Fibroblast of the conjunctiva (primary cell): Measurements from ENCODE around the gene MSMO1.
"Not testable (repeated sequence)": the region's sequence is repeated elsewhere in the genome, so short reads cannot be mapped to it uniquely, and the experiment has no call there.

ENCODE experiments used
- DNase-seq: peaks from one replicate; pipeline ENCODE4 v3.0.0-alpha.2; 2010; ENCODE audit warnings: low read depth

MSMO1 gene

GRCh38 chr4:165327211-165328100 lies at the start of gene MSMO1:
TSS of gene MSMO1 (plus strand) at chr4:165327669. CDS start at chr4:165333371, 5,702 bp downstream.
- peak; percentile 98 for DNase-seq

- DNase-seq, result not testable (repeated sequence)
These were observed 47.9 kb upstream of the MSMO1 start for GRCh38 chr4:165279531-165279930.

- DNase-seq, result not testable (repeated sequence)
These were observed 42.8 kb upstream of the MSMO1 start for GRCh38 chr4:165284697-165285096.

GRCh38 chr4:165286619-165287340 lies 40.7 kb upstream of the MSMO1 start:
- not testable (repeated sequence) for DNase-seq

GRCh38 chr4:165288226-165288625 lies 39.2 kb upstream of the MSMO1 start:
- DNase-seq, result no peak

GRCh38 chr4:165288639-165289422 lies 38.6 kb upstream of the MSMO1 start:
- peak; percentile 46 for DNase-seq

GRCh38 chr4:165289423-165289785 lies 38.1 kb upstream of the MSMO1 start:
- DNase-seq, result no peak

- no peak for DNase-seq
These were observed 34.4 kb upstream of the MSMO1 start for GRCh38 chr4:165293061-165293460.

- no peak for DNase-seq
These were observed 33.4 kb upstream of the MSMO1 start for GRCh38 chr4:165293927-165294649.

GRCh38 chr4:165294907-165295306 lies 32.6 kb upstream of the MSMO1 start:
- DNase-seq, result no peak

- no peak for DNase-seq
These were observed 29.8 kb upstream of the MSMO1 start for GRCh38 chr4:165297626-165298025.

- no peak for DNase-seq
These were observed 27.9 kb upstream of the MSMO1 start for GRCh38 chr4:165299399-165300060.

GRCh38 chr4:165301833-165302232 lies 25.6 kb upstream of the MSMO1 start:
- DNase-seq, result no peak

GRCh38 chr4:165302658-165303057 lies 24.8 kb upstream of the MSMO1 start:
- DNase-seq, result no peak

- DNase-seq, result no peak
These were observed 19.3 kb upstream of the MSMO1 start for GRCh38 chr4:165308166-165308565.

- no peak for DNase-seq
These were observed 18.9 kb upstream of the MSMO1 start for GRCh38 chr4:165308606-165309005.

GRCh38 chr4:165309456-165309855 lies 18.0 kb upstream of the MSMO1 start:
- DNase-seq, result no peak

- DNase-seq, result no peak
These were observed 15.0 kb upstream of the MSMO1 start for GRCh38 chr4:165312506-165312905.

GRCh38 chr4:165319030-165319429 lies 8.4 kb upstream of the MSMO1 start:
- no peak for DNase-seq

- no peak for DNase-seq
These were observed 8.0 kb upstream of the MSMO1 start for GRCh38 chr4:165319509-165319908.

- no peak for DNase-seq
These were observed 3.1 kb upstream of the MSMO1 start for GRCh38 chr4:165324236-165324917.
